ENCODE results near the gene PDIA5. TPM values are rescaled to one million over a fixed set of nuclear protein-coding genes. Genes with fewer than 3 reads are reported as not detected.

PDIA5 gene
- total and polyA plus RNA-seq, 2 of the 4 experiments (the other 2 are of a cell fraction) = 19.4 to 42.0 TPM

GRCh38 chr3:123158899-123159390 lies 92.1 kb downstream of the PDIA5 start:
- no peak overlapping the region for H3K23ac ChIP-seq (ENCODE audit: low read depth, low read length)
- dilution Hi-C loops (cut with HindIII; ENCODE audit: low sequenced_read_pairs, unreplicated experiment) = no loop called here
- no peak for ATAC-seq (ENCODE audit: low read depth)

More at GRCh38 chr3:123158899-123159390, 92.1 kb downstream of the PDIA5 start:
- H3K79me1 ChIP-seq (ENCODE audit: low read depth in 1 of 2, low read length in 2 of 2) = no peaks in the 10 kb centered on the region
- H2BK20ac ChIP-seq (ENCODE audit: low read depth, low read length) = no peak overlapping the region
- H4K20me1 ChIP-seq (ENCODE audit: insufficient read depth, low read length) = no peaks in the 10 kb centered on the region
- no peaks in the 10 kb centered on the region for H3K4me1 ChIP-seq (ENCODE audit: control insufficient read depth, insufficient read depth, low read length)
- H3K4me2 ChIP-seq (ENCODE audit: low read depth, low read length) = no peak overlapping the region
- H2BK15ac ChIP-seq (ENCODE audit: low read depth, low read length) = no peak overlapping the region
- no peak for TF ChIP-seq MAZ (IDR thresholded peaks at IDR 0.05; ENCODE audit: borderline replicate concordance, low read depth, low read length)
- TF ChIP-seq CEBPB (IDR thresholded peaks at IDR 0.05; ENCODE audit: low read depth, low read length) = no peak
- TF ChIP-seq RCOR1 (IDR thresholded peaks at IDR 0.05; ENCODE audit: insufficient replicate concordance, low read length) = no peak
- TF ChIP-seq BHLHE40 (IDR thresholded peaks at IDR 0.05; ENCODE audit: low read depth, low read length) = no peak
- no peak for TF ChIP-seq RAD21 (IDR thresholded peaks at IDR 0.05; ENCODE audit: low read length)
- TF ChIP-seq NFE2L2 (IDR thresholded peaks at IDR 0.05; ENCODE audit: low read depth, low read length) = no peak
- no peak for TF ChIP-seq POLR2A (IDR thresholded peaks at IDR 0.05; ENCODE audit: low read depth, low read length)
- no peak for TF ChIP-seq SMC3 (IDR thresholded peaks at IDR 0.05; ENCODE audit: low read depth, low read length)
- TF ChIP-seq USF2 (IDR thresholded peaks at IDR 0.05; ENCODE audit: low read depth, low read length) = no peak
- TF ChIP-seq RFX5 (IDR thresholded peaks at IDR 0.05; ENCODE audit: low read depth, low read length) = no peak
- TF ChIP-seq CHD1 (IDR thresholded peaks at IDR 0.05; ENCODE audit: low read depth, low read length) = no peak
- no peak for TF ChIP-seq MAFK (IDR thresholded peaks at IDR 0.05; ENCODE audit: low read depth, low read length)
- no peak for TF ChIP-seq CTCF (conservative IDR thresholded peaks at IDR 0.05; ENCODE audit: low read depth, low read length)
- TF ChIP-seq MXI1 (IDR thresholded peaks at IDR 0.05; ENCODE audit: borderline replicate concordance, low read depth, low read length) = no peak
- no peak for TF ChIP-seq FOS (IDR thresholded peaks at IDR 0.05; ENCODE audit: low read depth, low read length)
- no peak for TF ChIP-seq ELK1 (IDR thresholded peaks at IDR 0.05; ENCODE audit: borderline replicate concordance, low read depth, low read length)
- no peak overlapping the region for H3K14ac ChIP-seq (replicated peaks; ENCODE audit: low read depth, low read length)
- H3K4ac ChIP-seq (ENCODE audit: low read depth, low read length) = no peak overlapping the region
- no peak overlapping the region for H2BK120ac ChIP-seq (ENCODE audit: low read depth, low read length)
- H3K27ac ChIP-seq (ENCODE audit: insufficient read depth, low read length) = no peak overlapping the region
- peaks cover 13% of the 10 kb centered on the region for H3K9me1 ChIP-seq (ENCODE audit: insufficient read depth, low read length)
- no peaks in the 10 kb centered on the region for H3K27me3 ChIP-seq (ENCODE audit: control insufficient read depth, insufficient read depth, low read length)
- in situ Hi-C loops (cut with MboI; ENCODE audit: low sequenced_read_pairs) = no loop called here
- no TSS peak for BruUV-seq (replicated peaks)
- peaks cover 53% of the 10 kb centered on the region for H3K36me3 ChIP-seq (ENCODE audit: control insufficient read depth, insufficient read depth, low read length)
- no peak overlapping the region for H3K4me3 ChIP-seq (ENCODE audit: insufficient read depth, low read depth, low read length)
- no peak overlapping the region for H4K91ac ChIP-seq (ENCODE audit: insufficient read depth, low read depth, low read length)
- no peak overlapping the region for H3K9ac ChIP-seq (ENCODE audit: low read depth, low read length)
- DNase-seq = no peak
- no peak overlapping the region for H4K8ac ChIP-seq (ENCODE audit: low read depth in 2 of 2, low read length in 2 of 2)
- intact Hi-C loops (cut with micrococcal nuclease) = no loop called here
- H2AK9ac ChIP-seq (replicated peaks; ENCODE audit: low read depth, low read length, poor library complexity) = no peak overlapping the region
- H2BK5ac ChIP-seq (ENCODE audit: low read depth, low read length, poor library complexity, severe bottlenecking) = no peak overlapping the region
- H2AK5ac ChIP-seq (ENCODE audit: low read depth, low read length) = no peak overlapping the region
- 82% methylated on average over 2 of the region's 10 CpGs; no CpG with 5 or more reads in 1 of the 2 experiments for WGBS, 2 experiments (ENCODE audit: extremely low coverage in 2 of 2, insufficient read length in 1 of 2)
- H3K18ac ChIP-seq (ENCODE audit: low read depth, low read length) = no peak overlapping the region
- H2AFZ ChIP-seq (replicated peaks; ENCODE audit: low read length, poor library complexity) = no peak overlapping the region
- CTCF ChIA-PET = no interaction called here
- no peak overlapping the region for H3K56ac ChIP-seq (ENCODE audit: extremely low read depth, insufficient read depth, low read length)
- H4K5ac ChIP-seq (ENCODE audit: low read depth, low read length) = no peak overlapping the region
- POLR2A ChIA-PET (ENCODE audit: unreplicated experiment) = no interaction called here
- H3K9me3 ChIP-seq (ENCODE audit: control insufficient read depth, insufficient read depth, low read length) = no peaks in the 10 kb centered on the region
